GM19397 (cell line): ENCODE data around the gene RNF144A.
A peak's percentile ranks its signal among the peaks of the same experiment; 100 is the strongest.

ENCODE experiments used
- ATAC-seq: cut with Tn5 transposase; IDR thresholded peaks from one replicate; pipeline ENCODE4 v1.9.1; 2021; ENCODE audit warnings: mild to moderate bottlenecking, moderate library complexity; ENCODE audit not compliant: unreplicated experiment

RNF144A gene

DNA sequence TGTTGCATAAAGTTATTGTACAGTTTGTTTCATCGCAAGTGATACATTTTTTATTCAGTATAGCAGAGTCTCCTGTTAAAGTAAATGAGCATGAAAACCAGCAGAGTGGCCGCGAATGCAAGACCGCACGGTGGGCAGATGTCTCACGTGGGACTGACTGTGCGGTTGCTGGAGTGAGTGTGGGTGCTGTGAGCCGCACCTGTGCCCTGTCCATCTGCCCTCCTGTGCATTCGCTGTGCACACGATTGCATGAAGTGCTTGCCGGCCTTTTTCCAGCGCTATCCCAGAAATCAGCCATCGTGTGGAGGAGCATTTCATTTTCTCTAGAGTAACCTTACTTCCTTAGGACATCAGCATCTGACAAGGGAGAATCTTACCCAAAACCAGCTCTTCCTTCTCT lies 118.7 kb downstream of the RNF144A start:
- ATAC-seq, result no peak

DNA sequence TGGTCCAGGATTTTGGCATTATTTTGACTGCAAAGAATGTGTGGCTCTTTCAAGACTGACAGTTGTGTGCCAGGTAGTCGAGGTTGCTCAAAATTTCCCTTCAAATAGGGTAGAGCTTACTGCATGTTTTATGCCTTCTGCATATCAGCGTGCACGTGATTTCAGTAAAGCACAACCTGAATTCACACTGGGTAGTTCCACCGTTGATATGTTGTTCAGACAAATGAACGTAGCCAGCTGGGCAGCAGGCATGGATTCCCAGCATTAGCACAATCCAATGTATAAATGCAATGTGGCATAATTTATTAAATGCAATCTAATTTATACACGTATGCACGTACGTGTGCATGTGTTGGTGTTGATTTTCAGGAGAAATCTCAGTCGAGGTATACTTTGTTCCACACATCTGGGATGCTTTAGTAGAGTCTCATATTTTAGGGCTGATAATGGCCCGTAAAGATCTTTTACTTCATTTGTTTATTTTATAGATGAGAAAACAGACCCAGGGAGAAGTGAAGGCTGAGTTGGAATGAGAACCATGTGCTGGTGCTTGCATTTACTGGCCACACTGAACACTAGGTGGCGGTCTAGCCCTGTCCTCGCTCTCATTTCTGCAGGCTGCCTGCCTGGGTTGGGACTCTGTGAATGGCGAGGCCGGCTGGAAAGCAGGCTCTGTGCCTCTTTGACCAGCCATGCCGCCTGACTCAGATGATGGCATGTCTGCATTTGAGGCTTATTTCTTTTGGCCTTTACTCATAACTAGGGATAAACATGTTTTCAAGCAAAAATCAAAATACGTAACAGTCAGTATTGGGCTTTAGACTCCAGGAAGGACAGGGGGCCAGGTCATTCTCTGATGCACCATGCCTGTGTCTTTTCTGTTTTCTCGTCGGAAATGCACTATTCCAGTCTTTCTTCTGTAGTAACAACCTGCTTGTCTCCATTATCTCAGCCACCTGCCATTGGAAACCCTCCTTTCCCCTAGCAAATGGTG lies 120.4 kb downstream of the RNF144A start:
- no peak for ATAC-seq

DNA sequence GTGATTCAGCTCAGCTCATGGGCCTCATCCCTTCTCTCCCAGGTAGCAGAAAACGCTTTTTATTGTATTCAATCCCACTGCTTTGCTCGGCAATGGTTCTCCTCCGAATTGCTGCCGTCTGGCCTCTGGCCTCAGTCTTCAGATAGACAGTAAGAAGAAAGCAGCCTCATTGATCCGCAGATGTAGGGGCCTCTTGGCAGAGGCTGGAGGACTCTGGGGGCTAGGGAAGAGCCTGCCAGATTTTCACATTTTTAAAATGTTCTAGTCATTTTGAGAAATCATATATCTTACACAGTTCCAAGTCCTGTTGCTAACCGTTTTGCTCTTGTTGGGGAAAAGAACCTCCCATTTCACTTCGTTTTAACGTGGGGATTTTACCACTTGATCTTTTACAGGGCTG lies 123.3 kb downstream of the RNF144A start:
- no peak for ATAC-seq

- ATAC-seq, result no peak
Observed at GRCh38 chr2:7041421-7041820, 124.2 kb downstream of the RNF144A start.

DNA sequence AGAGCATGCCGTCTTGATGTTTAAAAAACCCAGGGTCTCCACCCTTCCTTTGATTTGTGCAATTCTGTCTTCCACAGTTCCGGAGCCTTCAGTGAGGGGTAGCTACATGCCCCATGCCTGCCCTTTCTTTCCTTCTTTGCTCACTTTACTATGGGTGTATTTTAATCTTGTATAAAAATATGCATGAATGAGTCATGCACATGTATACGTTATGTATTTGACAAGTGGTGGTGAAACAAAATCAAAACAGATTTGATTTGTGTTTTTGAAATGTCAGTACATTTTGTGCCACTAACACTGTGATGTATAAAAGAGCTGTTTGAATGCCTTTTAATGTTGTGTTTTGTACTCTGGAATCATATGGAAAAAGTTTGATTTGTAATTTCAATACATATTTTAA lies 126.5 kb downstream of the RNF144A start:
- no peak for ATAC-seq

GRCh38 chr2:7044253-7045250 lies 127.3 kb downstream of the RNF144A start:
- peak; percentile 70 for ATAC-seq

DNA sequence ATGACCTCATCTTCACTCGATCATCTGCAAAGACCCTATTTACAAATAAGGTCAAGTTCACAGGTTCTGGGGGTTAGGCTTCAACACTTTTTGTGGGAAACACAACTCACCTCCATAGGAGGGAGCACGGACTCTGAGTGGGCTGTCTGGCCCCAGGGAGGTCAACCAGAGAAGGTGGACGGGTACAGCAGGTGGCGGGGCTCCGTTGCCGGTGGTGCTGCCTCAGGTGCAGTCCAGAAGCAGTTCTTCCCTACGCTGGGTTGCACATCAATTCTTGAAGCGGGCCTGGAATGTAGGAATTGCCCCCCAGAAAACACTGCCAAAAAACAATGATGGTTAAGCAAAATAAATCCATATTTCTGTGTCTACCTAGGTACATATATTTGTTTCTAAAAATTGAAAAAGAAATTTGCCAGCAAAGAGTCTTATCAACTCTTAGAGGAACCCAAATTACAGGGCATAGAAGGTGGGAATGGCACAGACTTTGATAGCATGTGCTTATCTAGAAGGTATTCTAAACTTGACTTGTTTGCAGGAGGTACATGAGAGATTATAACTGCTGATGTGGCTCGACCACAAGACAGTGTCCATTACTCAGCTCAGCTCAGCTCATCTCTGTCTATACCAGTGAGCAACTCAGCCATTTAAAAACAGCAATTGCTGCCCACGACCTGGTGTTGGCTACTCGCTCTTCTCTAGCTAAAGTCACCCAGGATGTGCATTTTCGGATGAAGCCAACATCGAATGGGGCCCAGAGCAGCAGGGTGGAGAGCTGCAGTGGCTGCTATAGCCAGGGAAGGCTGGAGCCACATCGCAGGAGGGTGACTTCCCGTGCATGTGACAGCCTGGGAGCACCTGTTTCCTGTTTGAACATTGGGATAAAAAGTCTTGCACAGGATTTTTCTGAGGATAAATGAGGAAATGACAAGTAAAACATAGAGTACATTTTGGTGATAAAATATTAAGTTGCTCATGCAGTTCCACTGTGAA lies 128.7 kb downstream of the RNF144A start:
- ATAC-seq, result no peak

- ATAC-seq, result no peak
Observed at GRCh38 chr2:7047661-7048060, 130.4 kb downstream of the RNF144A start.

GRCh38 chr2:7048762-7049294 lies 131.6 kb downstream of the RNF144A start:
- ATAC-seq, result no peak

GRCh38 chr2:7052404-7052803 lies 135.2 kb downstream of the RNF144A start:
- ATAC-seq, result peak; percentile 86

DNA sequence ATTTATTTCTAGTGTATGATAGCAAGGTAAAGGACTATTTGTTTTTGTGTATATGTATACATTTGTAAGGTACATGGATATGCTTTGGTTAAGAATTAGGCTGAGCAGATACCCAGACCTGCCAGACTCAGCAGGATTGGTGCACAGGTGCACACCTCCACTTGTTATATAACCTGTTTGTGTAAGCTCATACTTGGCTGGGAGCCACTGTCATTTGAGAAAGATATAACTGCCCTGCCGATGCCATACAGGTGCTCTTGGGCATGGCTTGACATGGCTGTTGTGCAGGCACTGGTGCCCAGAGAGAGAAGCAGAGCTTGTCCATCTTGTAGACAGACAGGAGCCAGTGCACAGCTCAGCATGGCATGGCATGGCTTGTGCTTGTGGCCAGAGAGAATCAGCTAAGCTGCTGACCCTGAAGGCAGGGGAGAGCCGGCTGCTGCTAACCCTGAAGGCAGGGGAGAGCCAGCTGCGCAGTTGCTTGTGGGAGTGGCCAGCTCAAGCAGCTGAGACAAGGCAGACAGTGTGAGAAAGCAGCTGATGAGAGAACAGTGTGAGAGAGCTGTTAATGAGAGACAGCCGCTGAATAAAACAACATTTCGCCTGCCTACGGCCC lies 136.5 kb downstream of the RNF144A start:
- no peak for ATAC-seq

DNA sequence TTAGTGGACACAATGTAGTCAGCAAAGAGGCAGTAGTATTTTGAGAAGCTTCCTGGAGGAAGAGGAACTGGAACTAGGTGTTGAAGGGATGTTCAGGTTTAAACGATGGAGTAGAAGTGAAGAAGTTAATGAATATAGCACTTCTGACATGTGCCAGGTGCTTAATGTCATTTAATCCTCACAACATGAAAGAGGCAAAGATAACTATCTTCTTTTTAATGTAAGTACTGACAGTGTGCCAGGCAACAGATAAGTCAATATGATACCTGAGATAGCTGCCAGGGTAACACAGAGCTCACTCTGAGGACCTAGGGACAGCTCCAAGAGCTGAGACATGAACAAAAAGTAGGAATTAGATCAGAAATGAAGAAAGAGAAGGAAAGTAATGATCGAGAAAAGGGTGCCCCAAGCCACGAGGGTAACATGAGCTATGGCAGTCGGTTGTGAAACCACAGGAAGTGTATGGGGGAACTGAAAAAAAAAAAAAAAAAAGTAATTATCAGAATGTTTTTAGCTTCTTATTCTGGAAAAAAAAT lies 140.7 kb downstream of the RNF144A start:
- no peak for ATAC-seq

- ATAC-seq, result no peak
Observed at GRCh38 chr2:7060156-7060555, 142.9 kb downstream of the RNF144A start.

DNA sequence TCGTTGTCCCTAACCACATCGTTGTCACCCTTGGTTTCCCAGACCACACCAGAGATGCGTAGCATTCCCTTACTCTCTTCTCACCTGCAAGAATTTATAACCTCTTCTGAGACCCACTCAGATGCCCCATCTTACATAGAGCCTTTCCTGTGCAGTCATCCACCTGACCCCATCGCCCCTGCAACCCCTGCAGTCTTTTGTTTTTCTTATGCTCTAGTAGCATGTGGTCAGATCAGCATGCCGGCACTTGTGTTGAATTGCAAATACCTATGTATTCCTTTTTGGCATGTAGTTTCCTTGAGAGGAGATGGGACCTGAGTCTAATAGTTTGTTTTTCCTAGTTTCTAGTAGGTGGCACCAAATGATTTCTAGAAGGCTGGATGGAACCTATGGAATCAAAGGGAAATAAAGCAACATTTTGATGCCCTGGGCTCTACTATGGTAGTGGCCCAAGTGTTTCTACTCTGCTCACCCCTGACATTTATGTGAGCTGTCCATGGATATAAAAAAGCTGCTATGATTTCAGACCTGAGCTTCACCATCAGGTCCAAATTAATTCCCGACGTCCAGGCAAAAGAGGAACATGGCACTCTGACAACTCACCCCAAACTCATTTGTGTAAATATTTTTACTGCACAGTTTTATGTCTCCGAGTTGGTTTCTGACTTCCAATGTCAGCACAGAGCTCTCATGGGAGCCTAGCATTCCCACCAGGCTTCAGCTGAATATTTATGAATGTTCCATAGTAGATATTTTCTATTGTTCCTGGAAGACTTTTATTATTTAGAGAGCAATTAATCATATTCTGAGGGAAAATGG lies 143.6 kb downstream of the RNF144A start:
- no peak for ATAC-seq

DNA sequence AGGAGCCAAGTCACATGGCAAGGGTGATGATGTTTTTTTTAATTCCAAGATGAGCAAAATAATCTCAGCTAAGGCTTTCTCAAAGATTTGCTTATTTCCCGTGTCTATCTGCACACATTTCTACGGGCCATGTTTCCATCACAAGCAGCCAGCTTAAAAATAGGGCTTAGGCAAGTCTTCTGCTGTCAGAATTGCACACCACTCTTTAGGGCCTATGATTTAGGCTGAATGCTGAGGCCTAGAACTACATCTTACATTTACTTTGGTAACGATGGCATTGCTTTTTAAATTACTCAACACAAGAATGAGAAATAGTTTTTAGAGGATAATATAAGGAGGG lies 144.2 kb downstream of the RNF144A start:
- no peak for ATAC-seq

- ATAC-seq, result no peak
Observed at GRCh38 chr2:7061921-7062320, 144.7 kb downstream of the RNF144A start.

GRCh38 chr2:7063789-7064188 lies 146.6 kb downstream of the RNF144A start:
- ATAC-seq, result no peak

DNA sequence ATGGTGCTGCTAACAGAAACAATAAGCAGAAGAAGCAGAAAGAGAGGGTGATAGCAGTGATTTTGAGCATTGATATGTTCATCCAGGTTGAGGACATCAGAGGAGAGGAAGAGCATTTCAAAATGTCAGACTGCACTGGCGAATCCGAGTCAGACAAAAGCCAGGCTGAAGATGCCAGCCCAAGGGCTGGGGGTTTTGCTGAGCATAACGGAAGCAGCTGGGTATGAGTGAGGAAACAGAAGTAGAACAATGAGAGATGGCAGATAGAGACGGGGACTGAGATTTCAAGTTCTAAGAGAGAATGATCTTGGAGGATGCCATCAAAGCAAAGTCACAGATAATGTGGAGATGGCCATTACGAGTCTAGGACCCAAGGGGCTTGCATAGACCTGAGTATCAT lies 151.2 kb downstream of the RNF144A start:
- no peak for ATAC-seq

DNA sequence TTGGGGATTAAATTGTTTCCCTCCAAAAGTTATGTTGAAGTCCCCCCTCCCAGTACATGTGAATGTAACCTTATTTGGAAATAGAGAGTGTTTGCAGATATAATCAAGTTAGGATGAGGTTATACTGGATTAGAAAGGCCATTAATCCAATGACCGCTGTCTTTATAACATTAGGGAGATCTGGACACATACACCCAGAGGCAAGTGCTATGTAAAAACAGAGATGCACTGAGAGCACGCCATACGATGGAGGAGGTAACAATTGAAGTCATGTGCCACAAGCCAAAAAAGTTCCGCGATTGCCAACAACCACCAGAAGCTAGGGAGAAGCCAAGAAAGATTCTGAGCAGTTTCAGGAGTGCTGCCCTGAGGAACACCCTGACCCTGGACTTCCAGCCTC lies 153.3 kb downstream of the RNF144A start:
- no peak for ATAC-seq
